Keratinocyte (primary cell): ENCODE data around the gene CEMIP2. TPM values are rescaled to one million over a fixed set of nuclear protein-coding genes. Genes with fewer than 3 reads are reported as not detected.

Experiments
- DNase-seq: peaks from one replicate; pipeline ENCODE4 v3.0.0-alpha.2; 2011; ENCODE audit warnings: low read depth, missing footprints, low spot score
- FAIRE-seq: peaks from 2 replicates; lab custom pipeline; 2011; peaks lifted over from hg19 to GRCh38; lab: Jason Lieb, UNC
- H2AFZ ChIP-seq: 2 replicates; pipeline ENCODE4 v1.6.0; 2012; ENCODE audit warnings: low read length, control low read depth, inconsistent platforms; ENCODE audit not compliant: control insufficient read depth
- H3K27ac ChIP-seq: 2 replicates; pipeline ENCODE4 v1.5.1; 2011; ENCODE audit warnings: low read length; ENCODE audit not compliant: control insufficient read depth, insufficient read depth
- H3K27me3 ChIP-seq: 3 replicates; pipeline ENCODE4 v1.6.0; 2011; ENCODE audit warnings: low read length; ENCODE audit not compliant: control insufficient read depth, insufficient read depth; ENCODE audit errors: extremely low read depth
- H3K36me3 ChIP-seq, 2 experiments: 2 replicates in 1 of 2; 3 replicates in 1 of 2; pipeline ENCODE4 v1.5.1; 2011; ENCODE audit warnings: low read length in 2 of 2, mild to moderate bottlenecking in 1 of 2; ENCODE audit not compliant: control insufficient read depth in 2 of 2, insufficient read depth in 2 of 2; ENCODE audit errors: extremely low read depth in 1 of 2
- H3K4me1 ChIP-seq: 3 replicates; pipeline ENCODE4 v1.5.1; 2011; ENCODE audit warnings: low read length; ENCODE audit not compliant: control insufficient read depth, insufficient read depth; ENCODE audit errors: extremely low read depth
- H3K4me2 ChIP-seq: 3 replicates; pipeline ENCODE4 v1.6.0; 2011; ENCODE audit warnings: low read depth, low read length; ENCODE audit not compliant: control insufficient read depth, insufficient read depth; ENCODE audit errors: extremely low read depth
- H3K4me3 ChIP-seq, 3 experiments: fragments of 200-600 bp in 1 of 3; sonication (generic) in 1 of 3; 2 replicates in 2 of 3; 3 replicates in 1 of 3; pipeline ENCODE4 v1.5.1; 2011 to 2016; ENCODE audit warnings: low read length in 3 of 3, mild to moderate bottlenecking in 3 of 3, control low read depth in 2 of 3, inconsistent platforms in 1 of 3, low read depth in 1 of 3, mixed read lengths in 1 of 3, mixed run types in 1 of 3, moderate library complexity in 1 of 3; ENCODE audit not compliant: control insufficient read depth in 2 of 3, insufficient read depth in 2 of 3; ENCODE audit errors: extremely low read depth in 1 of 3
- H3K79me2 ChIP-seq: 2 replicates; pipeline ENCODE4 v1.6.0; 2012; ENCODE audit warnings: low read length; ENCODE audit not compliant: control insufficient read depth, insufficient read depth
- H3K9ac ChIP-seq: 3 replicates; pipeline ENCODE4 v1.6.0; 2011; ENCODE audit warnings: low read length; ENCODE audit not compliant: control insufficient read depth, insufficient read depth; ENCODE audit errors: extremely low read depth
- H3K9me1 ChIP-seq: 3 replicates; pipeline ENCODE4 v1.6.0; 2011; ENCODE audit warnings: low read length; ENCODE audit not compliant: control insufficient read depth, insufficient read depth; ENCODE audit errors: extremely low read depth
- H3K9me3 ChIP-seq: 2 replicates; pipeline ENCODE4 v1.5.1; 2012; ENCODE audit warnings: low read depth, low read length; ENCODE audit not compliant: control insufficient read depth
- H4K20me1 ChIP-seq: 3 replicates; pipeline ENCODE4 v1.6.0; 2011; ENCODE audit warnings: low read length; ENCODE audit not compliant: control insufficient read depth, insufficient read depth; ENCODE audit errors: extremely low read depth
- CTCF ChIP-seq, 3 experiments: IDR thresholded peaks in 1 of 3; conservative IDR thresholded peaks in 1 of 3; optimal IDR thresholded peaks in 1 of 3; 2 replicates in 2 of 3; 3 replicates in 1 of 3; pipeline versions ENCODE3 to v1.5.1; 2011; ENCODE audit warnings: low read length in 3 of 3, mild to moderate bottlenecking in 3 of 3, moderate library complexity in 2 of 3, control low read depth in 1 of 3, inconsistent platforms in 1 of 3; ENCODE audit not compliant: insufficient read depth in 2 of 3; ENCODE audit errors: extremely low read depth in 1 of 3
- EZH2 ChIP-seq: IDR thresholded peaks from one replicate; pipeline ENCODE4 v1.6.1; 2012; ENCODE audit warnings: inconsistent platforms, mild to moderate bottlenecking, low read length, moderate library complexity
- dilution Hi-C: fragments of 300-500 bp; cut with MboI; formaldehyde crosslinking; loops from one replicate; pipeline ENCODE4 v1.7.0; 2020; ENCODE audit warnings: low sequenced_read_pairs; ENCODE audit not compliant: extremely low pct_ligation_motif_present
- polyA plus RNA-seq, 5 experiments: library from polyadenylated mRNA; depleted of rRNA in 3 of 5; stranded (reverse) in 3 of 5; stranded (forward) in 1 of 5; unstranded in 1 of 5; fragments of >200 nt; gene quantifications; 1 replicate in 1 of 5; 2 replicates in 3 of 5; 3 replicates in 1 of 5; pipeline versions ENCODE4 v1.2.1 to v1.2.3, GENCODE V29; 2011 to 2012; ENCODE audit warnings: missing spikeins in 2 of 5, low read depth in 1 of 5, low replicate concordance in 1 of 5

Gene CEMIP2
- polyA plus RNA-seq, 1 donor (not counting 4 experiments of a cell fraction or from before 2014, with no cell fraction given): 47.7 TPM

- no peaks in the 10 kb centered on the region for H3K36me3 ChIP-seq
- FAIRE-seq (no peak), DNase-seq (no peak)
- H4K20me1 ChIP-seq: no peaks in the 10 kb centered on the region
- no peaks in the 10 kb centered on the region for H3K9me3 ChIP-seq
- no peak overlapping the region for H3K4me3 ChIP-seq
- H2AFZ ChIP-seq: no peak overlapping the region
- no peak overlapping the region for H3K27ac ChIP-seq
- dilution Hi-C loops: no loop called here
- H3K27me3 ChIP-seq: no peaks in the 10 kb centered on the region
- no peaks in the 10 kb centered on the region for H3K4me1 ChIP-seq
- no peaks in the 10 kb centered on the region for H3K79me2 ChIP-seq
- no peak overlapping the region for H3K9ac ChIP-seq
- no peaks in the 10 kb centered on the region for H3K9me1 ChIP-seq
- TF ChIP-seq EZH2 (no peak), CTCF (optimal IDR thresholded peaks at IDR 0.05 in 1 of 3, IDR thresholded peaks at IDR 0.05 in 1 of 3, conservative IDR thresholded peaks at IDR 0.05 in 1 of 3; ENCODE audit: extremely low read depth in 1 of 3, insufficient read depth in 2 of 3, low read length in 3 of 3) (no peak)
- no peak overlapping the region for H3K4me2 ChIP-seq
Observed at GRCh38 chr9:71663931-71664459, 104.3 kb downstream of the CEMIP2 start.

GRCh38 chr9:71663216-71663615 is 105.1 kb downstream of the CEMIP2 start:
- no peak for FAIRE-seq

More at GRCh38 chr9:71663216-71663615, 105.1 kb downstream of the CEMIP2 start:
- no peaks in the 10 kb centered on the region for H4K20me1 ChIP-seq
- DNase-seq: no peak
- H3K9ac ChIP-seq: no peak overlapping the region
- dilution Hi-C loops: no loop called here
- H3K27me3 ChIP-seq: no peaks in the 10 kb centered on the region
- no peaks in the 10 kb centered on the region for H3K79me2 ChIP-seq
- no peaks in the 10 kb centered on the region for H3K4me1 ChIP-seq
- no peaks in the 10 kb centered on the region for H3K9me3 ChIP-seq
- no peak for TF ChIP-seq EZH2
- TF ChIP-seq CTCF (optimal IDR thresholded peaks at IDR 0.05 in 1 of 3, IDR thresholded peaks at IDR 0.05 in 1 of 3, conservative IDR thresholded peaks at IDR 0.05 in 1 of 3; ENCODE audit: extremely low read depth in 1 of 3, insufficient read depth in 2 of 3, low read length in 3 of 3): no peak
- H2AFZ ChIP-seq: no peak overlapping the region
- H3K4me3 ChIP-seq: no peak overlapping the region
- H3K9me1 ChIP-seq: no peaks in the 10 kb centered on the region
- H3K4me2 ChIP-seq: no peak overlapping the region
- no peak overlapping the region for H3K27ac ChIP-seq
- no peaks in the 10 kb centered on the region for H3K36me3 ChIP-seq
